ENCODE data around the gene ZNF37A.
"Not testable (repeated sequence)": the region's sequence is repeated elsewhere in the genome, so short reads cannot be mapped to it uniquely, and the experiment has no call there.

The ZNF37A gene

GRCh38 chr10:38150891-38151463, 56.8 kb downstream of the ZNF37A start:
- DNase-seq, result not testable (repeated sequence)

GRCh38 chr10:38156416-38157269, 62.5 kb downstream of the ZNF37A start:
- no peak for DNase-seq

GRCh38 chr10:38157270-38157685, 63.1 kb downstream of the ZNF37A start:
- no peak for DNase-seq

- DNase-seq, result no peak
These were observed 64.9 kb downstream of the ZNF37A start for GRCh38 chr10:38159004-38159403.

GRCh38 chr10:38163617-38164016, 69.5 kb downstream of the ZNF37A start:
- no peak for DNase-seq

GRCh38 chr10:38174336-38174735, 80.2 kb downstream of the ZNF37A start:
- DNase-seq, result no peak

- DNase-seq, result no peak
These were observed 90.3 kb downstream of the ZNF37A start for GRCh38 chr10:38184477-38184876.

Measured in NCI-H2029 treated with DMSO at 0.1 percent for 48 hours (cell line).